ENCODE data around the gene FHOD3.

FHOD3 gene

GRCh38 chr18:36271153-36271552 is 26.4 kb upstream of the FHOD3 start:
- no peak overlapping the region for H3K4me2 ChIP-seq (ENCODE audit: low read depth, low read length, poor library complexity, severe bottlenecking)
- H3K9me2 ChIP-seq (replicated peaks; ENCODE audit: low read depth, low read length): no peaks in the 10 kb centered on the region
- H3K79me2 ChIP-seq (ENCODE audit: insufficient read depth, low read length): no peaks in the 10 kb centered on the region
- H3K4me1 ChIP-seq (ENCODE audit: insufficient read depth, low read length, poor library complexity, severe bottlenecking): no peaks in the 10 kb centered on the region
- no peak overlapping the region for H2AFZ ChIP-seq (ENCODE audit: low read length)
- H3K9ac ChIP-seq (ENCODE audit: low read depth, low read length, poor library complexity, severe bottlenecking): no peak overlapping the region
- no peaks in the 10 kb centered on the region for H3K9me3 ChIP-seq (ENCODE audit: insufficient read depth, low read depth, low read length)
- H3K4me3 ChIP-seq (ENCODE audit: low read length, poor library complexity, severe bottlenecking): no peak overlapping the region
- H3F3A ChIP-seq (ENCODE audit: low read depth): no peaks in the 10 kb centered on the region
- no peaks in the 10 kb centered on the region for H4K20me1 ChIP-seq (ENCODE audit: insufficient read depth, low read length, poor library complexity, severe bottlenecking)
- H3K36me3 ChIP-seq (ENCODE audit: insufficient read depth, low read length): no peaks in the 10 kb centered on the region
- no peak for TF ChIP-seq CTCF (conservative IDR thresholded peaks at IDR 0.05; ENCODE audit: low read length)
- TF ChIP-seq EZH2phosphoT487 (IDR thresholded peaks at IDR 0.05; ENCODE audit: borderline replicate concordance): no peak
- H3K27me3 ChIP-seq (ENCODE audit: insufficient read depth, low read length, poor library complexity, severe bottlenecking): no peaks in the 10 kb centered on the region

GRCh38 chr18:36273347-36273746 is 24.2 kb upstream of the FHOD3 start:
- Histone ChIP-seq H3K9ac (ENCODE audit: low read depth, low read length, poor library complexity, severe bottlenecking) (no peak overlapping the region), H3K4me1 (ENCODE audit: insufficient read depth, low read length, poor library complexity, severe bottlenecking) (no peaks in the 10 kb centered on the region), H3F3A (ENCODE audit: low read depth) (no peaks in the 10 kb centered on the region), H3K79me2 (ENCODE audit: insufficient read depth, low read length) (no peaks in the 10 kb centered on the region), H2AFZ (ENCODE audit: low read length) (no peak overlapping the region), H4K20me1 (ENCODE audit: insufficient read depth, low read length, poor library complexity, severe bottlenecking) (no peaks in the 10 kb centered on the region), H3K4me3 (ENCODE audit: low read length, poor library complexity, severe bottlenecking) (no peak overlapping the region), H3K4me2 (ENCODE audit: low read depth, low read length, poor library complexity, severe bottlenecking) (no peak overlapping the region), H3K9me2 (replicated peaks; ENCODE audit: low read depth, low read length) (no peaks in the 10 kb centered on the region), H3K36me3 (ENCODE audit: insufficient read depth, low read length) (no peaks in the 10 kb centered on the region), H3K9me3 (ENCODE audit: insufficient read depth, low read depth, low read length) (no peaks in the 10 kb centered on the region), H3K27me3 (ENCODE audit: insufficient read depth, low read length, poor library complexity, severe bottlenecking) (no peaks in the 10 kb centered on the region)
- TF ChIP-seq CTCF (conservative IDR thresholded peaks at IDR 0.05; ENCODE audit: low read length): no peak
- no peak for TF ChIP-seq EZH2phosphoT487 (IDR thresholded peaks at IDR 0.05; ENCODE audit: borderline replicate concordance)

GRCh38 chr18:36274083-36274715 is 23.3 kb upstream of the FHOD3 start:
- Histone ChIP-seq H3K9me2 (replicated peaks; ENCODE audit: low read depth, low read length) (no peaks in the 10 kb centered on the region), H3K4me1 (ENCODE audit: insufficient read depth, low read length, poor library complexity, severe bottlenecking) (no peaks in the 10 kb centered on the region), H3K79me2 (ENCODE audit: insufficient read depth, low read length) (no peaks in the 10 kb centered on the region), H3K36me3 (ENCODE audit: insufficient read depth, low read length) (no peaks in the 10 kb centered on the region), H3K4me3 (ENCODE audit: low read length, poor library complexity, severe bottlenecking) (no peak overlapping the region), H3K27me3 (ENCODE audit: insufficient read depth, low read length, poor library complexity, severe bottlenecking) (no peaks in the 10 kb centered on the region), H3K4me2 (ENCODE audit: low read depth, low read length, poor library complexity, severe bottlenecking) (no peak overlapping the region), H4K20me1 (ENCODE audit: insufficient read depth, low read length, poor library complexity, severe bottlenecking) (no peaks in the 10 kb centered on the region), H3K9ac (ENCODE audit: low read depth, low read length, poor library complexity, severe bottlenecking) (no peak overlapping the region), H3K9me3 (ENCODE audit: insufficient read depth, low read depth, low read length) (no peaks in the 10 kb centered on the region), H3F3A (ENCODE audit: low read depth) (no peaks in the 10 kb centered on the region), H2AFZ (ENCODE audit: low read length) (no peak overlapping the region)
- TF ChIP-seq CTCF (conservative IDR thresholded peaks at IDR 0.05; ENCODE audit: low read length): no peak
